ENCODE results near the gene HCN1.
"Not testable (repeated sequence)": the region's sequence is repeated elsewhere in the genome, so short reads cannot be mapped to it uniquely, and the experiment has no call there.

Gene HCN1

DNA sequence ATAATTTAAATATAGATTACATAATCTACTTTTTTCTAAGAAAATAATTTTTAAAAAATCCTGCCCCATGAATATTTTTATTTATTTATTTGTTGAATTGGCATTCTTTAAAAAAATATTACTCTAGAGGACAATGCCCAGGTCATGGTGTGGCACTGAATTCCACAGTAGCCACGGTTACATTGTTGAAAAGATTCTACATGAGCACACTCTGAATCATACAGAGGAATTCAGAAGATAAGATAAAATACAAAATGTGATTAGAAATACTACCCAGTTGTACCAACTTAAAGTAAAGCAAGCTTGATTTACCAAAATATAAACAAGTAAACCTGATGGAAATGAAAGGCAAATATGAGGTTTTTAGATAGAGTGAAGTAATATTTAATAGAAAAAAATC is 183.7 kb downstream of the HCN1 start:
- H2BK15ac ChIP-seq (replicated peaks; ENCODE audit: low read depth): no peak overlapping the region
- no peak overlapping the region for H2BK120ac ChIP-seq (ENCODE audit: low read depth, low read length)
- H2BK5ac ChIP-seq (ENCODE audit: low read length): no peak overlapping the region
- no peak overlapping the region for H3K4me2 ChIP-seq (ENCODE audit: low read length)
- H4K8ac ChIP-seq (ENCODE audit: low read depth, low read length): no peak overlapping the region
- H3K18ac ChIP-seq (ENCODE audit: low read length): no peak overlapping the region
- no CpG with 5 or more reads among the region's 1 CpG for WGBS (ENCODE audit: extremely low coverage, insufficient coverage, low lambda C conversion rate)
- no peak overlapping the region for H3K56ac ChIP-seq (ENCODE audit: low read length)
- H3K9ac ChIP-seq (ENCODE audit: low read length): no peak overlapping the region
- H3K23ac ChIP-seq (ENCODE audit: low read length): no peak overlapping the region
- H3K27me3 ChIP-seq (ENCODE audit: insufficient read depth, low read length, poor library complexity): no peaks in the 10 kb centered on the region
- H3K27ac ChIP-seq (ENCODE audit: low read depth, low read length): no peak overlapping the region
- no peaks in the 10 kb centered on the region for H3K36me3 ChIP-seq (ENCODE audit: control insufficient read depth, insufficient read depth, low read length)
- H3K4me1 ChIP-seq (ENCODE audit: control insufficient read depth, low read depth, low read length): no peaks in the 10 kb centered on the region
- H4K5ac ChIP-seq (ENCODE audit: low read length): no peak overlapping the region
- peak; percentile 18 for DNase-seq
- no peak overlapping the region for H3K4ac ChIP-seq (ENCODE audit: low read depth, low read length)
- H3K79me1 ChIP-seq (ENCODE audit: low read length): no peaks in the 10 kb centered on the region
- no peak overlapping the region for H3K4me3 ChIP-seq (ENCODE audit: low read length)
- H3K79me2 ChIP-seq (ENCODE audit: control insufficient read depth, insufficient read depth, low read length): no peaks in the 10 kb centered on the region
- no peak overlapping the region for H2AK5ac ChIP-seq (ENCODE audit: low read length)

DNA sequence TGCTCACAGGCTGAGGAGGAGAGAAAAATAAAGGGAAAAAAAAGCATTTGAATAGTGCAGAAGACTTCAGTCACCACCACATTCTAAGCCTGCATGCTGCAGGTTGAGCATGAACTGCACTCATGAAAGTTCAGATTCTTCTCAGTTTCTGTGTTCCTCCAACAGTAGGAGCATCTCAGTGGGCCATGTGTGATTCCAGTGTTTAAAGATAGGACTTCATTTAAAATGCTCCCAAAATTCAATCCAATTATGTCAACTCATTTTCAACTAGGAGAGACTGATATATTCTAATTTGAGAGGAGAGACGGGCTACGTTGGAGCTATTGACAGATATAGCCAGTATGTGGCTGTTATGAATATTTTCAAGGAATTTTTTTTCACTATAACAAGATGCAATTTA is 186.8 kb downstream of the HCN1 start:
- no peak overlapping the region for H3K23ac ChIP-seq (ENCODE audit: low read length)
- no peak overlapping the region for H3K18ac ChIP-seq (ENCODE audit: low read length)
- H3K9ac ChIP-seq (ENCODE audit: low read length): no peak overlapping the region
- DNase-seq: no peak
- no peaks in the 10 kb centered on the region for H3K4me1 ChIP-seq (ENCODE audit: control insufficient read depth, low read depth, low read length)
- H3K36me3 ChIP-seq (ENCODE audit: control insufficient read depth, insufficient read depth, low read length): no peaks in the 10 kb centered on the region
- no peaks in the 10 kb centered on the region for H3K79me2 ChIP-seq (ENCODE audit: control insufficient read depth, insufficient read depth, low read length)
- no peak overlapping the region for H2BK15ac ChIP-seq (replicated peaks; ENCODE audit: low read depth)
- H3K27me3 ChIP-seq (ENCODE audit: insufficient read depth, low read length, poor library complexity): no peaks in the 10 kb centered on the region
- H2BK5ac ChIP-seq (ENCODE audit: low read length): no peak overlapping the region
- H3K79me1 ChIP-seq (ENCODE audit: low read length): no peaks in the 10 kb centered on the region
- no peak overlapping the region for H2BK120ac ChIP-seq (ENCODE audit: low read depth, low read length)
- no peak overlapping the region for H3K27ac ChIP-seq (ENCODE audit: low read depth, low read length)
- H4K8ac ChIP-seq (ENCODE audit: low read depth, low read length): no peak overlapping the region
- H3K4me3 ChIP-seq (ENCODE audit: low read length): no peak overlapping the region
- H2AK5ac ChIP-seq (ENCODE audit: low read length): no peak overlapping the region
- no peak overlapping the region for H4K5ac ChIP-seq (ENCODE audit: low read length)
- no CpG with 5 or more reads among the region's 2 CpGs for WGBS (ENCODE audit: extremely low coverage, insufficient coverage, low lambda C conversion rate)
- H3K4ac ChIP-seq (ENCODE audit: low read depth, low read length): no peak overlapping the region
- no peak overlapping the region for H3K4me2 ChIP-seq (ENCODE audit: low read length)
- no peak overlapping the region for H3K56ac ChIP-seq (ENCODE audit: low read length)

DNA sequence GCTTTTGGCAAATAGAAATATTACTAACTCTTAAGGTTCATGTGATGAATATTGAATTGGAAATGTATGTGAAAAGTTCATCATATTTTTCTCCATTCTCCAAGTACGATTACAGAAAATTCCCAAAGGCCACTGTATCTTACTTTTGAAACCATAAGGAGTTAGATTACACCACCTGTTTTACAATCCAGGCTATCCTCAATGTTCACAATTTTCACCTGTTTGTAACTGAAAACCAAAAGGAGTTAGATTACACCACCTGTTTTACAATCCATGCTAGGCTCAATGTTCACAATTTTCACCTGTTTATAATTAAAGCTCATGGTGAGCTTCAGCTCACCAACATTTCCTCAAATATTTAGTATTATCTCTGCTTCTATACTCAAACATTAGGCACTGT is 188.0 kb downstream of the HCN1 start:
- Histone ChIP-seq H3K27me3 (ENCODE audit: insufficient read depth, low read length, poor library complexity) (no peaks in the 10 kb centered on the region), H3K18ac (ENCODE audit: low read length) (no peak overlapping the region), H3K36me3 (ENCODE audit: control insufficient read depth, insufficient read depth, low read length) (no peaks in the 10 kb centered on the region), H2BK15ac (replicated peaks; ENCODE audit: low read depth) (no peak overlapping the region), H3K23ac (ENCODE audit: low read length) (no peak overlapping the region), H3K79me2 (ENCODE audit: control insufficient read depth, insufficient read depth, low read length) (no peaks in the 10 kb centered on the region), H2BK120ac (ENCODE audit: low read depth, low read length) (no peak overlapping the region), H4K8ac (ENCODE audit: low read depth, low read length) (no peak overlapping the region), H2BK5ac (ENCODE audit: low read length) (no peak overlapping the region), H3K4me1 (ENCODE audit: control insufficient read depth, low read depth, low read length) (no peaks in the 10 kb centered on the region), H4K5ac (ENCODE audit: low read length) (no peak overlapping the region), H3K79me1 (ENCODE audit: low read length) (no peaks in the 10 kb centered on the region), H3K9ac (ENCODE audit: low read length) (no peak overlapping the region), H3K4me3 (ENCODE audit: low read length) (no peak overlapping the region), H3K27ac (ENCODE audit: low read depth, low read length) (no peak overlapping the region), H3K4me2 (ENCODE audit: low read length) (no peak overlapping the region), H2AK5ac (ENCODE audit: low read length) (no peak overlapping the region), H3K56ac (ENCODE audit: low read length) (no peak overlapping the region), H3K4ac (ENCODE audit: low read depth, low read length) (no peak overlapping the region)
- DNase-seq: no peak
- WGBS (ENCODE audit: extremely low coverage, insufficient coverage, low lambda C conversion rate): no CpG with 5 or more reads among the region's 1 CpG

DNA sequence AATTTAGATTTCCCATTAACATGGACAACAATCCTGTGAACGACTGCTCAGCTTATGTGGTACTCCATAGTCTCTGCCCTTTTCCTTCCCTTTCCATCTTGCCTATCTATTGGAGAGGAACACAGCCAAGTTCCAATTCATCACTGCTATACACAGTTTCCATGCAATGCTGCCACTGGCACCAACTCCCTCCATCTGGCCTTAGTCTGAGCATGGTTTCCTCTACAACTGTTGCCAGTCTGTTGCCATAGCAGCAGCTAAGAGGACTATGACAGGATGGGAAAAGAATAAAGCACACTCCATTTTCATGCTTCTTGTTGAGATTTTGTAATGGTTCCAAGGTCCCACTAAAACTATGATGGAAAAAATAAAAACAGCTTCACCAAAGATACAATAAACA is 189.0 kb downstream of the HCN1 start:
- Histone ChIP-seq H2AK5ac (ENCODE audit: low read length) (no peak overlapping the region), H4K5ac (ENCODE audit: low read length) (no peak overlapping the region), H3K18ac (ENCODE audit: low read length) (no peak overlapping the region), H3K27ac (ENCODE audit: low read depth, low read length) (no peak overlapping the region), H4K8ac (ENCODE audit: low read depth, low read length) (no peak overlapping the region), H2BK120ac (ENCODE audit: low read depth, low read length) (no peak overlapping the region), H3K4me1 (ENCODE audit: control insufficient read depth, low read depth, low read length) (no peaks in the 10 kb centered on the region), H3K4me2 (ENCODE audit: low read length) (no peak overlapping the region), H2BK15ac (replicated peaks; ENCODE audit: low read depth) (no peak overlapping the region), H3K27me3 (ENCODE audit: insufficient read depth, low read length, poor library complexity) (no peaks in the 10 kb centered on the region), H3K56ac (ENCODE audit: low read length) (no peak overlapping the region), H3K79me2 (ENCODE audit: control insufficient read depth, insufficient read depth, low read length) (no peaks in the 10 kb centered on the region), H3K4me3 (ENCODE audit: low read length) (no peak overlapping the region), H2BK5ac (ENCODE audit: low read length) (no peak overlapping the region), H3K36me3 (ENCODE audit: control insufficient read depth, insufficient read depth, low read length) (no peaks in the 10 kb centered on the region), H3K4ac (ENCODE audit: low read depth, low read length) (no peak overlapping the region), H3K9ac (ENCODE audit: low read length) (no peak overlapping the region), H3K79me1 (ENCODE audit: low read length) (no peaks in the 10 kb centered on the region), H3K23ac (ENCODE audit: low read length) (no peak overlapping the region)
- WGBS (ENCODE audit: extremely low coverage, insufficient coverage, low lambda C conversion rate): no CpG with 5 or more reads among the region's 1 CpG
- DNase-seq: peak; percentile 18

DNA sequence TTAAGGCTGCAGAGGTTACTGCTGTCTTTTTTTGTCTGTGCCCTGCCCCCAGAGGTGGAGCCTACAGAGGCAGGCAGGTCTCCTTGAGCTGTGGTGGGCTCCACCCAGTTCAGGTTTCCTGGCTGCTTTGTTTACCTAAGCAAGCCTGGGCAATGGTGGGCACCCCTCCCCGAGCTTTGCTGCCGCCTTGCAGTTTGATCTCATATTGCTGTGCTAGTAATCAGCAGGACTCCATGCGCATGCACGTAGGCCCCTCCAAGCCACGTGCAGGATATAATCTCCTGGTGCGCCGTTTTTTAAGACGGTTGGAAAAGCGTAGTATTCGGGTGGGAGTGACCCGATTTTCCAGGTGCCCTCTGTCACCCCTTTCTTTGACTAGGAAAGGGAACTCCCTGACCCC is 197.2 kb downstream of the HCN1 start:
- not testable (repeated sequence) for H3K27me3 ChIP-seq (ENCODE audit: insufficient read depth, low read length, poor library complexity); H3K56ac ChIP-seq (ENCODE audit: low read length); H4K5ac ChIP-seq (ENCODE audit: low read length); H3K36me3 ChIP-seq (ENCODE audit: control insufficient read depth, insufficient read depth, low read length); H3K4me1 ChIP-seq (ENCODE audit: control insufficient read depth, low read depth, low read length); H3K23ac ChIP-seq (ENCODE audit: low read length); H3K18ac ChIP-seq (ENCODE audit: low read length); H2BK5ac ChIP-seq (ENCODE audit: low read length); DNase-seq; H2AK5ac ChIP-seq (ENCODE audit: low read length); H3K4ac ChIP-seq (ENCODE audit: low read depth, low read length); H2BK120ac ChIP-seq (ENCODE audit: low read depth, low read length); H3K4me2 ChIP-seq (ENCODE audit: low read length); H4K8ac ChIP-seq (ENCODE audit: low read depth, low read length); H3K9ac ChIP-seq (ENCODE audit: low read length); H3K4me3 ChIP-seq (ENCODE audit: low read length); H3K79me2 ChIP-seq (ENCODE audit: control insufficient read depth, insufficient read depth, low read length); H3K79me1 ChIP-seq (ENCODE audit: low read length); H3K27ac ChIP-seq (ENCODE audit: low read depth, low read length); H2BK15ac ChIP-seq (replicated peaks; ENCODE audit: low read depth)
- no CpG with 5 or more reads among the region's 11 CpGs for WGBS (ENCODE audit: extremely low coverage, insufficient coverage, low lambda C conversion rate)

DNA sequence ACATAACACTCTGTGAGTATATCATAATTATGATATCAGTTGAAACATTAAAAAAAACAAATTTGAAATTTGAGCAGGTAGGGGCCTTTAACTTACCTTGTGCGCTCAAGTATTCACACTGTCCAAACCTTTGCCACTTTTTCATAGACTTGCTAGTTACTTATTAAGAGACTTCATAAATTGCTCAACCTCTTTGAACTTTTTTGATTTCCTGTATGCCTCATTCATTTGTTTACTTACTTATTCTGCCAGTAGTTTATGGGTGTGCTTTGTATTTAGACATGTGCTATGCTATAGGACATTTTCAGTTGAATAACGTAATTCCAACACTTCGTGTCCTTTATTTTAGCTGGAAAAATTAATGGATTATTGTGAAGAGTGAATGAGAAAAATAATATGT is 204.8 kb downstream of the HCN1 start:
- Histone ChIP-seq H3K23ac (ENCODE audit: low read length) (no peak overlapping the region), H2BK15ac (replicated peaks; ENCODE audit: low read depth) (no peak overlapping the region), H3K4me2 (ENCODE audit: low read length) (no peak overlapping the region), H3K9ac (ENCODE audit: low read length) (no peak overlapping the region), H3K27me3 (ENCODE audit: insufficient read depth, low read length, poor library complexity) (no peaks in the 10 kb centered on the region), H2BK5ac (ENCODE audit: low read length) (no peak overlapping the region), H3K36me3 (ENCODE audit: control insufficient read depth, insufficient read depth, low read length) (no peaks in the 10 kb centered on the region), H4K8ac (ENCODE audit: low read depth, low read length) (no peak overlapping the region), H3K56ac (ENCODE audit: low read length) (no peak overlapping the region), H3K4me3 (ENCODE audit: low read length) (no peak overlapping the region), H3K79me2 (ENCODE audit: control insufficient read depth, insufficient read depth, low read length) (no peaks in the 10 kb centered on the region), H4K5ac (ENCODE audit: low read length) (no peak overlapping the region), H3K79me1 (ENCODE audit: low read length) (no peaks in the 10 kb centered on the region), H3K18ac (ENCODE audit: low read length) (no peak overlapping the region), H3K27ac (ENCODE audit: low read depth, low read length) (no peak overlapping the region), H3K4me1 (ENCODE audit: control insufficient read depth, low read depth, low read length) (no peaks in the 10 kb centered on the region), H3K4ac (ENCODE audit: low read depth, low read length) (no peak overlapping the region), H2AK5ac (ENCODE audit: low read length) (no peak overlapping the region), H2BK120ac (ENCODE audit: low read depth, low read length) (no peak overlapping the region)
- WGBS (ENCODE audit: extremely low coverage, insufficient coverage, low lambda C conversion rate): no CpG with 5 or more reads among the region's 3 CpGs
- no peak for DNase-seq
